Measurements from ENCODE around the gene CNTLN.

DNA sequence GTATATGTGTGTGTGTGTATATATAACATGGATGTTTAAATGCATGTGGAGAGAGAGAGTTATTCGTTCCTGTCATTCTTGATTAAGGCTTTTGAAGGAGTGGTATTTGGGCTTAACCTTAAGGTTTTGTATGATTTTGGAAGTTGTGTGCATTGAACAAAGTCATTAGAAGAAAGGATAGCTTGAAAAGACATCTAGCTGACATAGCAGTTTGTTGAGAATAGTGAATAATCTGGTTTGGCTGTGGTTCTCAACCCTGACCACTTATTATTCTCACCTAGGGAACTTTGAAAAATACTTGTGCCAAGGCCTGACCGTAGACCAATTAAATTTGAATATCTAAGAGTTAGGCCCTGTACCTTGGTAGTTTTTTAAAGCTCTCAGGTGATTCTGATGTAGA is 303.0 kb downstream of the CNTLN start:
- TF ChIP-seq, protein P1, sequence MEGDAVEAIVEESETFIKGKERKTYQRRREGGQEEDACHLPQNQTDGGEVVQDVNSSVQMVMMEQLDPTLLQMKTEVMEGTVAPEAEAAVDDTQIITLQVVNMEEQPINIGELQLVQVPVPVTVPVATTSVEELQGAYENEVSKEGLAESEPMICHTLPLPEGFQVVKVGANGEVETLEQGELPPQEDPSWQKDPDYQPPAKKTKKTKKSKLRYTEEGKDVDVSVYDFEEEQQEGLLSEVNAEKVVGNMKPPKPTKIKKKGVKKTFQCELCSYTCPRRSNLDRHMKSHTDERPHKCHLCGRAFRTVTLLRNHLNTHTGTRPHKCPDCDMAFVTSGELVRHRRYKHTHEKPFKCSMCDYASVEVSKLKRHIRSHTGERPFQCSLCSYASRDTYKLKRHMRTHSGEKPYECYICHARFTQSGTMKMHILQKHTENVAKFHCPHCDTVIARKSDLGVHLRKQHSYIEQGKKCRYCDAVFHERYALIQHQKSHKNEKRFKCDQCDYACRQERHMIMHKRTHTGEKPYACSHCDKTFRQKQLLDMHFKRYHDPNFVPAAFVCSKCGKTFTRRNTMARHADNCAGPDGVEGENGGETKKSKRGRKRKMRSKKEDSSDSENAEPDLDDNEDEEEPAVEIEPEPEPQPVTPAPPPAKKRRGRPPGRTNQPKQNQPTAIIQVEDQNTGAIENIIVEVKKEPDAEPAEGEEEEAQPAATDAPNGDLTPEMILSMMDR (IDR thresholded peaks at IDR 0.05), result no peak
- no peak for TF ChIP-seq POLR2A (IDR thresholded peaks at IDR 0.05)
